ENCODE measurements around the gene POU2F3. TPM values are rescaled to one million over a fixed set of nuclear protein-coding genes. Genes with fewer than 3 reads are reported as not detected.

The POU2F3 gene
- total RNA-seq, 1 donor from 2014 or later, result not detected

GRCh38 chr11:120259241-120259640 lies 19.3 kb downstream of the POU2F3 start:
- Mint-ChIP-seq H3K9me3 (ENCODE audit: low read depth) (no peaks in the 10 kb centered on the region), H3K27me3 (ENCODE audit: low read depth) (peaks cover 70% of the 10 kb centered on the region), H3K4me3 (ENCODE audit: unreplicated experiment) (no peak overlapping the region), H3K4me1 (ENCODE audit: low read depth) (no peaks in the 10 kb centered on the region), H3K27ac (ENCODE audit: unreplicated experiment) (no peak overlapping the region), H3K36me3 (ENCODE audit: low read depth) (no peaks in the 10 kb centered on the region)
- TF ChIP-seq CTCF (IDR thresholded peaks at IDR 0.05), result no peak
- no peak for DNase-seq (ENCODE audit: low spot score)

- H3K36me3 Mint-ChIP-seq (ENCODE audit: low read depth), result no peaks in the 10 kb centered on the region
- no peaks in the 10 kb centered on the region for H3K4me1 Mint-ChIP-seq (ENCODE audit: low read depth)
- peaks cover 70% of the 10 kb centered on the region for H3K27me3 Mint-ChIP-seq (ENCODE audit: low read depth)
- no peak overlapping the region for H3K27ac Mint-ChIP-seq (ENCODE audit: unreplicated experiment)
- no peaks in the 10 kb centered on the region for H3K9me3 Mint-ChIP-seq (ENCODE audit: low read depth)
- no peak overlapping the region for H3K4me3 Mint-ChIP-seq (ENCODE audit: unreplicated experiment)
- no peak for TF ChIP-seq CTCF (IDR thresholded peaks at IDR 0.05)
- peak; percentile 59 for DNase-seq (ENCODE audit: low spot score)
Observed at GRCh38 chr11:120259988-120260565, 20.1 kb downstream of the POU2F3 start.

- peaks cover 70% of the 10 kb centered on the region for H3K27me3 Mint-ChIP-seq (ENCODE audit: low read depth)
- no peak overlapping the region for H3K4me3 Mint-ChIP-seq (ENCODE audit: unreplicated experiment)
- no peak overlapping the region for H3K27ac Mint-ChIP-seq (ENCODE audit: unreplicated experiment)
- H3K4me1 Mint-ChIP-seq (ENCODE audit: low read depth), result no peaks in the 10 kb centered on the region
- no peak for TF ChIP-seq CTCF (IDR thresholded peaks at IDR 0.05)
- peak; percentile 25 for DNase-seq (ENCODE audit: low spot score)
- H3K36me3 Mint-ChIP-seq (ENCODE audit: low read depth), result no peaks in the 10 kb centered on the region
- H3K9me3 Mint-ChIP-seq (ENCODE audit: low read depth), result no peaks in the 10 kb centered on the region
Observed at GRCh38 chr11:120260616-120261015, 20.7 kb downstream of the POU2F3 start.

GRCh38 chr11:120261321-120261720 lies 21.4 kb downstream of the POU2F3 start:
- TF ChIP-seq CTCF (IDR thresholded peaks at IDR 0.05), result no peak
- H3K4me3 Mint-ChIP-seq (ENCODE audit: unreplicated experiment), result no peak overlapping the region
- H3K9me3 Mint-ChIP-seq (ENCODE audit: low read depth), result no peaks in the 10 kb centered on the region
- DNase-seq (ENCODE audit: low spot score), result peak; percentile 20
- no peak overlapping the region for H3K27ac Mint-ChIP-seq (ENCODE audit: unreplicated experiment)
- no peaks in the 10 kb centered on the region for H3K4me1 Mint-ChIP-seq (ENCODE audit: low read depth)
- H3K36me3 Mint-ChIP-seq (ENCODE audit: low read depth), result peaks cover 2% of the 10 kb centered on the region
- peaks cover 70% of the 10 kb centered on the region for H3K27me3 Mint-ChIP-seq (ENCODE audit: low read depth)

GRCh38 chr11:120261931-120262330 lies 22.0 kb downstream of the POU2F3 start:
- DNase-seq (ENCODE audit: low spot score), result no peak
- TF ChIP-seq CTCF (IDR thresholded peaks at IDR 0.05), result no peak
- Mint-ChIP-seq H3K27ac (ENCODE audit: unreplicated experiment) (no peak overlapping the region), H3K36me3 (ENCODE audit: low read depth) (peaks cover 2% of the 10 kb centered on the region), H3K4me3 (ENCODE audit: unreplicated experiment) (no peak overlapping the region), H3K9me3 (ENCODE audit: low read depth) (no peaks in the 10 kb centered on the region), H3K4me1 (ENCODE audit: low read depth) (no peaks in the 10 kb centered on the region), H3K27me3 (ENCODE audit: low read depth) (peaks cover 72% of the 10 kb centered on the region)
